ENCODE data around the gene PRKD1. TPM values are rescaled to one million over a fixed set of nuclear protein-coding genes. Genes with fewer than 3 reads are reported as not detected.

Gene PRKD1
- total and polyA plus RNA-seq, 2 donors (not counting 1 experiment from before 2014, with no cell fraction given) = 0.03 to 4.3 TPM

- POLR2A ChIA-PET = no interaction called here
- Histone ChIP-seq H3K9me3 (ENCODE audit: control extremely low read depth in 1 of 3, control insufficient read depth in 2 of 3, insufficient read depth in 1 of 3, low read length in 2 of 3) (peaks cover 0 to 3% (median 1%) of the 10 kb centered on the region in 3 donors), H3K9ac (ENCODE audit: low read length) (no peak overlapping the region), H3K27me3 (replicated peaks in 1 of 4; ENCODE audit: control extremely low read depth in 1 of 4, control insufficient read depth in 3 of 4, insufficient read depth in 4 of 4, low read length in 3 of 4) (no peaks in the 10 kb centered on the region), H3K36me3 (replicated peaks in 1 of 2; ENCODE audit: control extremely low read depth in 1 of 2, control insufficient read depth in 1 of 2, extremely low read depth in 1 of 2, insufficient read depth in 2 of 2, low read length in 1 of 2) (no peaks in the 10 kb centered on the region), H3K27ac (ENCODE audit: low read length in 2 of 2) (no peak overlapping the region), H3K79me2 (ENCODE audit: control insufficient read depth, insufficient read depth, low read length) (no peaks in the 10 kb centered on the region), H3K4me2 (replicated peaks; ENCODE audit: low read depth, low read length, poor library complexity, severe bottlenecking) (no peak overlapping the region), H3K4me1 (ENCODE audit: control insufficient read depth in 2 of 2, insufficient read depth in 2 of 2, low read length in 2 of 2) (no peaks in the 10 kb centered on the region), H4K20me1 (ENCODE audit: control insufficient read depth, insufficient read depth, low read length, poor library complexity, severe bottlenecking) (no peaks in the 10 kb centered on the region), H2AFZ (ENCODE audit: insufficient read depth, low read depth, low read length, poor library complexity, severe bottlenecking) (no peak overlapping the region), H3K4me3 (ENCODE audit: control extremely low read depth in 1 of 5, extremely low read depth in 1 of 5, insufficient read depth in 1 of 5, low read depth in 2 of 5, low read length in 4 of 5) (no peak overlapping the region)
- no peak overlapping the region for H3K4me3 Mint-ChIP-seq
- no peak overlapping the region for H3K27ac Mint-ChIP-seq
- CTCF ChIA-PET = interaction anchor here (0.7 kb wide), 1 partner anchor 19 kb away, joined by 3 read pairs; no protein-coding TSS in a partner anchor
- no CpG with 5 or more reads among the region's 4 CpGs for WGBS (ENCODE audit: insufficient coverage)
- ATAC-seq (ENCODE audit: low read depth) = no peak
- H3K9me3 Mint-ChIP-seq (ENCODE audit: insufficient read depth) = peaks cover 4% of the 10 kb centered on the region
- no peak for DNase-seq
- TF ChIP-seq EZH2 (IDR thresholded peaks at IDR 0.05; ENCODE audit: borderline replicate concordance, insufficient read depth, low read depth, low read length, poor library complexity, severe bottlenecking) = no peak
- no peak for TF ChIP-seq CTCF (IDR thresholded peaks at IDR 0.05)
- H3K27me3 Mint-ChIP-seq = no peaks in the 10 kb centered on the region
- intact Hi-C loops (cut with micrococcal nuclease) = no loop called here
- H3K4me1 Mint-ChIP-seq = peaks cover 13% of the 10 kb centered on the region
These were observed 31.3 kb downstream of the PRKD1 start for GRCh38 chr14:29896354-29896821.

GRCh38 chr14:29895591-29896083 is 32.0 kb downstream of the PRKD1 start:
- no peaks in the 10 kb centered on the region for H3K27me3 Mint-ChIP-seq
- TF ChIP-seq EZH2 (IDR thresholded peaks at IDR 0.05; ENCODE audit: borderline replicate concordance, insufficient read depth, low read depth, low read length, poor library complexity, severe bottlenecking) (no peak), CTCF (IDR thresholded peaks at IDR 0.05) (no peak)
- no peak overlapping the region for H3K4me3 Mint-ChIP-seq
- Histone ChIP-seq H3K79me2 (ENCODE audit: control insufficient read depth, insufficient read depth, low read length) (no peaks in the 10 kb centered on the region), H3K9me3 (ENCODE audit: control extremely low read depth in 1 of 3, control insufficient read depth in 2 of 3, insufficient read depth in 1 of 3, low read length in 2 of 3) (peaks cover 0 to 1% (median 0%) of the 10 kb centered on the region in 3 donors), H3K9ac (ENCODE audit: low read length) (no peak overlapping the region), H3K27me3 (replicated peaks in 1 of 4; ENCODE audit: control extremely low read depth in 1 of 4, control insufficient read depth in 3 of 4, insufficient read depth in 4 of 4, low read length in 3 of 4) (no peaks in the 10 kb centered on the region), H3K36me3 (replicated peaks in 1 of 2; ENCODE audit: control extremely low read depth in 1 of 2, control insufficient read depth in 1 of 2, extremely low read depth in 1 of 2, insufficient read depth in 2 of 2, low read length in 1 of 2) (no peaks in the 10 kb centered on the region), H3K4me1 (ENCODE audit: control insufficient read depth in 2 of 2, insufficient read depth in 2 of 2, low read length in 2 of 2) (no peaks in the 10 kb centered on the region), H3K4me3 (ENCODE audit: control extremely low read depth in 1 of 5, extremely low read depth in 1 of 5, insufficient read depth in 1 of 5, low read depth in 2 of 5, low read length in 4 of 5) (no peak overlapping the region), H4K20me1 (ENCODE audit: control insufficient read depth, insufficient read depth, low read length, poor library complexity, severe bottlenecking) (no peaks in the 10 kb centered on the region), H3K4me2 (replicated peaks; ENCODE audit: low read depth, low read length, poor library complexity, severe bottlenecking) (no peak overlapping the region), H2AFZ (ENCODE audit: insufficient read depth, low read depth, low read length, poor library complexity, severe bottlenecking) (no peak overlapping the region), H3K27ac (ENCODE audit: low read length in 2 of 2) (no peak overlapping the region)
- ATAC-seq (ENCODE audit: low read depth) = no peak
- 82% methylated on average over 6 of the region's 7 CpGs for WGBS (ENCODE audit: insufficient coverage)
- H3K27ac Mint-ChIP-seq = no peak overlapping the region
- H3K9me3 Mint-ChIP-seq (ENCODE audit: insufficient read depth) = no peaks in the 10 kb centered on the region
- DNase-seq = no peak
- CTCF ChIA-PET = interaction anchor here (0.7 kb wide), 1 partner anchor 20 kb away, joined by 3 read pairs; no protein-coding TSS in a partner anchor
- POLR2A ChIA-PET = no interaction called here
- intact Hi-C loops (cut with micrococcal nuclease) = no loop called here
- peaks cover 7% of the 10 kb centered on the region for H3K4me1 Mint-ChIP-seq
